ENCODE results near the gene FAM200B. TPM values are rescaled to one million over a fixed set of nuclear protein-coding genes. Genes with fewer than 3 reads are reported as not detected.

FAM200B gene
- total and polyA plus RNA-seq, 7 experiments from 2014 or later: 10.6 to 91.6 (median 35.8) TPM

DNA sequence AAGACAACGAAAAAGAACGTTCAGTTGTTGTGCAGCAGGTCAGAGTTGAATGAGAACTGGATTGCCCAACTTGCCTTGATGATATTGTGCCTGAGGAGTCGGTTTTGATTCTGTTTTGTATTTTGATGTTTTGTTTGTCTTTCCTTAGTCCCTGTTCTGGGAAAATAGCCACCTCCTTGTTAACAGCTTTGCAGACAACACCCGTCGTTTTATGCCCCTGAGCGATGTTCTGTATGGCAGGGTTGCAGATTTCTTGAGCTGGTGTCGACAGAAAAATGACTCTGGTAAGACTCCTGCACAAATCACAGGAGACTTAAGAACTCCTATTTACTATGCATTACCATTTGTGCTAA is 25.7 kb downstream of the FAM200B start:
- H3K27me3 ChIP-seq (ENCODE audit: control insufficient read depth in 2 of 2, insufficient read depth in 2 of 2, low read length in 2 of 2): no peaks in the 10 kb centered on the region
- Mint-ChIP-seq H3K27ac (no peak overlapping the region), H3K9me3 (peaks cover 0 to 3% (median 0%) of the 10 kb centered on the region in 11 donors), H3K36me3 (peaks cover 0 to 2% (median 0%) of the 10 kb centered on the region in 5 donors), H3K4me1 (peaks cover 0 to 16% (median 12%) of the 10 kb centered on the region in 7 donors), H3K27me3 (peaks cover 0 to 8% (median 0%) of the 10 kb centered on the region in 5 donors), H3K4me3 (no peak overlapping the region)
- intact Hi-C loops (cut with micrococcal nuclease): loop anchor here in 1 of 2 donors (5.0 kb wide), 1 partner anchor 385 kb away; no protein-coding TSS in a partner anchor
- ChIA-PET CTCF (no interaction called here), POLR2A (no interaction called here)
- H3K4me1 ChIP-seq (ENCODE audit: control insufficient read depth in 2 of 2, insufficient read depth in 2 of 2, low read length in 2 of 2): no peaks in the 10 kb centered on the region
- no peaks in the 10 kb centered on the region for H3K9me3 ChIP-seq (ENCODE audit: control insufficient read depth in 2 of 3, low read length in 3 of 3)
- H3K4me3 ChIP-seq (ENCODE audit: low read length): no peak overlapping the region
- ATAC-seq (no peak), DNase-seq (no peak)
- H3K27ac ChIP-seq (ENCODE audit: low read depth, low read length): no peak overlapping the region
- no peaks in the 10 kb centered on the region for H3K36me3 ChIP-seq (ENCODE audit: control insufficient read depth in 2 of 3, insufficient read depth in 3 of 3, low read length in 3 of 3)

DNA sequence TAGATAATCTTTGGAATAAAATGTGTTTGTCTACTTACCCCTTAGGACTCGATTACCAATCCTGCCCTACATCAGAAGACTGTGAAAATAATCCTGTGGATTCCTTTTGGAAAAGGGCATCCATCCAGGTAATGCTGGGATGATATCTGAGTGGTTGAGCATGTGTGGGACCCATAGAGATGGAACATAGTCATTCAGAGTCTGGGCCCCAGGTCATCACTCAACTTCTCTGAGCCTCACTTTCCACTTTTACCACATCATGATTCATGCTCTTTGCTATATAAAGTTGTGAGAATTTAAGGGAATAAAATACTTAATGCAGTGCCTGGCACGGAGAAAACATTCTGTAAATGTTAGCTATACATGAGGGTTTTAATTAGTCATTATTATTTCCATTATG is 30.1 kb downstream of the FAM200B start:
- no peak for ATAC-seq
- Histone ChIP-seq H3K27ac (ENCODE audit: low read depth, low read length) (no peak overlapping the region), H3K27me3 (ENCODE audit: control insufficient read depth in 2 of 2, insufficient read depth in 2 of 2, low read length in 2 of 2) (no peaks in the 10 kb centered on the region), H3K36me3 (ENCODE audit: control insufficient read depth in 2 of 3, insufficient read depth in 3 of 3, low read length in 3 of 3) (no peaks in the 10 kb centered on the region), H3K4me1 (ENCODE audit: control insufficient read depth in 2 of 2, insufficient read depth in 2 of 2, low read length in 2 of 2) (no peaks in the 10 kb centered on the region), H3K9me3 (ENCODE audit: control insufficient read depth in 2 of 3, low read length in 3 of 3) (no peaks in the 10 kb centered on the region), H3K4me3 (ENCODE audit: low read length) (no peak overlapping the region)
- Mint-ChIP-seq H3K9me3 (peaks cover 0 to 3% (median 0%) of the 10 kb centered on the region in 11 donors), H3K27me3 (peaks cover 0 to 6% (median 0%) of the 10 kb centered on the region in 5 donors), H3K4me1 (no peaks in the 10 kb centered on the region), H3K36me3 (peaks cover 0 to 10% (median 0%) of the 10 kb centered on the region in 5 donors), H3K4me3 (no peak overlapping the region), H3K27ac (no peak overlapping the region)
- intact Hi-C loops (cut with micrococcal nuclease): no loop called here
- POLR2A ChIA-PET: no interaction called here
- CTCF ChIA-PET: interaction anchor here (0.5 to 0.6 kb wide), 2 partner anchors 47 to 527 kb away, joined by 3 to 4 read pairs; no protein-coding TSS in a partner anchor
- no peak for DNase-seq

DNA sequence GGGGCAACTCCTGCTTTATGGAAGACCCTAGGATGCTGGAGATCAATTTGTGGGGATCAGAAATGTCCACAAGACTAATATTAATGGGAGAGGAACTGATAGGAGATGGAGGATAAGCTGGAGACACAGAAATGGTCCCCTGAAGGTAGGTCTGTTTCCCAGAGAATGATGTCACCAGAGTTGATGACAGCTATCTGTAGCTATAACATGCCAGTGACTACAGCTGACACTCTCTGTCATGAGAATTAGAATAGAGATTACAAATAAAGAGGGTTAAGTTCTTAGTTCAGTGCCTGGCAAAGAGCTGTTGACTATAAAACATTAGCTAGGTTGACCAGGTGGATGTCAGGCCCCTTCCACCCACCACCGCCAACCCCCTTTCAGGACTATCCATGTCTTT is 30.6 kb downstream of the FAM200B start:
- ChIA-PET POLR2A (no interaction called here), CTCF (interaction anchor here (0.5 to 0.6 kb wide), 2 partner anchors 48 to 528 kb away, joined by 3 to 4 read pairs; no protein-coding TSS in a partner anchor)
- peaks cover 0 to 3% (median 0%) of the 10 kb centered on the region in 11 donors for H3K9me3 Mint-ChIP-seq
- H3K27ac Mint-ChIP-seq: no peak overlapping the region
- H3K27me3 Mint-ChIP-seq: peaks cover 0 to 6% (median 0%) of the 10 kb centered on the region in 5 donors
- DNase-seq: no peak
- no peak overlapping the region for H3K4me3 Mint-ChIP-seq
- no peaks in the 10 kb centered on the region for H3K4me1 ChIP-seq (ENCODE audit: control insufficient read depth in 2 of 2, insufficient read depth in 2 of 2, low read length in 2 of 2)
- no peak overlapping the region for H3K27ac ChIP-seq (ENCODE audit: low read depth, low read length)
- H3K36me3 Mint-ChIP-seq: peaks cover 0 to 11% (median 0%) of the 10 kb centered on the region in 5 donors
- no peaks in the 10 kb centered on the region for H3K4me1 Mint-ChIP-seq
- H3K9me3 ChIP-seq (ENCODE audit: control insufficient read depth in 2 of 3, low read length in 3 of 3): no peaks in the 10 kb centered on the region
- ATAC-seq: no peak
- intact Hi-C loops (cut with micrococcal nuclease): no loop called here
- H3K27me3 ChIP-seq (ENCODE audit: control insufficient read depth in 2 of 2, insufficient read depth in 2 of 2, low read length in 2 of 2): no peaks in the 10 kb centered on the region
- no peak overlapping the region for H3K4me3 ChIP-seq (ENCODE audit: low read length)
- no peaks in the 10 kb centered on the region for H3K36me3 ChIP-seq (ENCODE audit: control insufficient read depth in 2 of 3, insufficient read depth in 3 of 3, low read length in 3 of 3)

DNA sequence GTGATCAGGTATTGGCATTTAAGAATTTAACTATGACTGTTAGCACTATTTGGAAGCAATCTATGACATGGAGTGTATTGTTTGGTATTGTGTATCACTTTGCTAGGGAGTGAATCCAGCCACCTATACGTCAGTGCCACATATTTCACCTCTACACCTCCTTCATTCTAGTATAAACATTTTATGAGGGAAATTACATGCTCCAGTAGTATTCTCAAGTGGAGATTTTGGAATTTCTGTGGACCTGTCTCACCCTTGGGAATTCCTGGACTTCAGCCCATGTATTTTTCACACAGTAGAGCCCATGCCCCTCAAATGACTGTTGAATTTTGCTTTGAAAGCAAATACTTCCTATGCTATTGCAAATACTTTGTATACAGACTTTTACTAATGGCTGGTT is 32.5 kb downstream of the FAM200B start:
- Mint-ChIP-seq H3K4me3 (no peak overlapping the region), H3K4me1 (no peaks in the 10 kb centered on the region), H3K27me3 (peaks cover 0 to 6% (median 0%) of the 10 kb centered on the region in 5 donors), H3K36me3 (peaks cover 0 to 14% (median 0%) of the 10 kb centered on the region in 5 donors), H3K9me3 (no peaks in the 10 kb centered on the region), H3K27ac (no peak overlapping the region)
- no peaks in the 10 kb centered on the region for H3K4me1 ChIP-seq (ENCODE audit: control insufficient read depth in 2 of 2, insufficient read depth in 2 of 2, low read length in 2 of 2)
- intact Hi-C loops (cut with micrococcal nuclease): no loop called here
- H3K27me3 ChIP-seq (ENCODE audit: control insufficient read depth in 2 of 2, insufficient read depth in 2 of 2, low read length in 2 of 2): no peaks in the 10 kb centered on the region
- no peaks in the 10 kb centered on the region for H3K9me3 ChIP-seq (ENCODE audit: control insufficient read depth in 2 of 3, low read length in 3 of 3)
- DNase-seq (no peak), ATAC-seq (no peak)
- CTCF ChIA-PET: no interaction called here
- no peak overlapping the region for H3K4me3 ChIP-seq (ENCODE audit: low read length)
- H3K36me3 ChIP-seq (ENCODE audit: control insufficient read depth in 2 of 3, insufficient read depth in 3 of 3, low read length in 3 of 3): no peaks in the 10 kb centered on the region
- H3K27ac ChIP-seq (ENCODE audit: low read depth, low read length): no peak overlapping the region
- POLR2A ChIA-PET: interaction anchor here (0.5 kb wide), 1 partner anchor 35 kb away, joined by 5 read pairs; no protein-coding TSS in a partner anchor

DNA sequence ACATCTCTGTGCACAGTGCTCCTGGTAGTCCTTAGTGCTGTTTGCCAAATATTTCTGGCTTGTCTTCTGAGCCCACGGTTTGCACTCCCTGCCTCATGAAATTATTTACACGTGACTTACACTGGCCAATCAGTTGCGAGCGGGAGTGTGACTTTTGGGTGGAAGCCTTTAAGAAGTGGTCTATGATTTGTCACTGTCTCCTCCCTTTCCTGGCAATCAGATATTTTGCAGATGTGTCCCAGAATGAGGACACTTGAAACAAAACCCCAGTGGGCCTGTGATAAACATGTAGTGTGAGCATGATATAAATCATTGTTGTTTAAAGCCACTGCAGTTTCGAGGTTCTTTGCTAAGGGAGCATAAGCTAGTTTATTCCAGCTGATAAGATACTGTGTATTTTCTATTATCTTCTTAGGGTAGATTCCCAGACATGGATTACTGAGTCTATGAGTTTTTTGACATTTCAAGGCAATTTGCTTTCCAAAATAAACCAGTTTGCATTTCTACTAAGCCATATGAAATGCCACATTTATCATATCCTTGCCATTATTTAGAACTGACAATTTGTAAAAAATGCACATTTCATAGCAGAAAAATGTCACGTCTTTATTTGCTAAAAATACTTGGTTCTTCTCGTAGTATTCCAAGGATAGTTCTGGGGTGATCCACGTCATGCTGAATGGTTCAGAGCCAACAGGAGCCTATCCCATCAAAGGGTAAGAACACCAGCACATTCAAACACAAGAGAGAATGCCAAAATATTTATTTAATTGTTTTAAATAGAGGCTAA is 33.2 kb downstream of the FAM200B start:
- no peak overlapping the region for H3K27ac ChIP-seq (ENCODE audit: low read depth, low read length)
- intact Hi-C loops (cut with micrococcal nuclease): no loop called here
- Mint-ChIP-seq H3K4me3 (no peak overlapping the region), H3K27me3 (peaks cover 0 to 6% (median 0%) of the 10 kb centered on the region in 5 donors), H3K36me3 (peaks cover 0 to 18% (median 0%) of the 10 kb centered on the region in 5 donors), H3K4me1 (peaks cover 0 to 3% (median 0%) of the 10 kb centered on the region in 7 donors), H3K27ac (no peak overlapping the region), H3K9me3 (no peaks in the 10 kb centered on the region)
- no peak for DNase-seq
- ATAC-seq: no peak
- ChIA-PET POLR2A (interaction anchor here (0.5 kb wide), 1 partner anchor 36 kb away, joined by 5 read pairs; no protein-coding TSS in a partner anchor), CTCF (no interaction called here)
- H3K36me3 ChIP-seq (ENCODE audit: control insufficient read depth in 2 of 3, insufficient read depth in 3 of 3, low read length in 3 of 3): no peaks in the 10 kb centered on the region
- H3K4me3 ChIP-seq (ENCODE audit: low read length): no peak overlapping the region
- H3K4me1 ChIP-seq (ENCODE audit: control insufficient read depth in 2 of 2, insufficient read depth in 2 of 2, low read length in 2 of 2): no peaks in the 10 kb centered on the region
- no peaks in the 10 kb centered on the region for H3K27me3 ChIP-seq (ENCODE audit: control insufficient read depth in 2 of 2, insufficient read depth in 2 of 2, low read length in 2 of 2)
- H3K9me3 ChIP-seq (ENCODE audit: control insufficient read depth in 2 of 3, low read length in 3 of 3): no peaks in the 10 kb centered on the region

DNA sequence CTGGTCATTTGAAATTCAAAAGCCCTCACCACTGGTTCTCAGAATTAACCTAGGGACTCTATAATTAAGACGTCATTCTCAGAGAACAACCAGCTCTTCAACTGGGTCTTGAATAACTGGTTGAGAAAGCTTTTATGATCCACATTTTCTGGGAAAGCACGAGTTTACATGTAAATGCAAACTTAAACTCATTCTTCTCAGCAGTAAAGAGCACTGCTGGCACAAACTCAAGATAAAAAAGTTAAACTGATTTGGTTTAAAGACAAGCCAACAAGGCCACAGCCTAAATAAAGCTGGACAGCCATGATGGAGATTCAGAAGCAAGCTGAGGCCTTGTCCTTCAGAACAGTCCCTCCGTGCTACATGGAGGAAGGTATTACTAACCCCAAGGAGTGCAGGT is 34.5 kb downstream of the FAM200B start:
- CTCF ChIA-PET: no interaction called here
- Histone ChIP-seq H3K9me3 (ENCODE audit: control insufficient read depth in 2 of 3, low read length in 3 of 3) (no peaks in the 10 kb centered on the region), H3K36me3 (ENCODE audit: control insufficient read depth in 2 of 3, insufficient read depth in 3 of 3, low read length in 3 of 3) (no peaks in the 10 kb centered on the region), H3K4me3 (ENCODE audit: low read length) (no peak overlapping the region), H3K27ac (ENCODE audit: low read depth, low read length) (no peak overlapping the region), H3K4me1 (ENCODE audit: control insufficient read depth in 2 of 2, insufficient read depth in 2 of 2, low read length in 2 of 2) (no peaks in the 10 kb centered on the region), H3K27me3 (ENCODE audit: control insufficient read depth in 2 of 2, insufficient read depth in 2 of 2, low read length in 2 of 2) (no peaks in the 10 kb centered on the region)
- DNase-seq: no peak
- Mint-ChIP-seq H3K4me3 (no peak overlapping the region), H3K27ac (no peak overlapping the region), H3K27me3 (peaks cover 0 to 6% (median 0%) of the 10 kb centered on the region in 5 donors), H3K9me3 (no peaks in the 10 kb centered on the region), H3K36me3 (peaks cover 0 to 23% (median 0%) of the 10 kb centered on the region in 5 donors), H3K4me1 (peaks cover 0 to 5% (median 0%) of the 10 kb centered on the region in 7 donors)
- no peak for ATAC-seq
- intact Hi-C loops (cut with micrococcal nuclease): no loop called here
- POLR2A ChIA-PET: no interaction called here
